HG03439 (cell line): ENCODE results near the gene PPP1CB.

ENCODE experiments used
- ATAC-seq: cut with Tn5 transposase; IDR thresholded peaks from one replicate; pipeline ENCODE4 v1.9.1; 2021; ENCODE audit warnings: mild to moderate bottlenecking, moderate library complexity; ENCODE audit not compliant: unreplicated experiment

The PPP1CB gene

GRCh38 chr2:28751252-28751955, at the start of gene PPP1CB:
Gene PPP1CB (plus strand): TSS chr2:28751830. CDS start chr2:28752125, 295 bp downstream.
- ATAC-seq, result peak; percentile 88

- ATAC-seq, result no peak
Observed at GRCh38 chr2:28702415-28702861, 49.2 kb upstream of the PPP1CB start.

- ATAC-seq, result no peak
Observed at GRCh38 chr2:28702878-28703277, 48.8 kb upstream of the PPP1CB start.

- ATAC-seq, result no peak
Observed at GRCh38 chr2:28704621-28705020, 47.0 kb upstream of the PPP1CB start.

- no peak for ATAC-seq
Observed at GRCh38 chr2:28705751-28706440, 45.7 kb upstream of the PPP1CB start.

- no peak for ATAC-seq
Observed at GRCh38 chr2:28707592-28707991, 44.0 kb upstream of the PPP1CB start.

GRCh38 chr2:28709101-28709500, 42.5 kb upstream of the PPP1CB start:
- ATAC-seq, result no peak

- no peak for ATAC-seq
Observed at GRCh38 chr2:28710545-28710944, 41.1 kb upstream of the PPP1CB start.

- no peak for ATAC-seq
Observed at GRCh38 chr2:28713577-28714298, 37.9 kb upstream of the PPP1CB start.

- ATAC-seq, result no peak
Observed at GRCh38 chr2:28716265-28716865, 35.3 kb upstream of the PPP1CB start.

GRCh38 chr2:28717339-28717758, 34.3 kb upstream of the PPP1CB start:
- ATAC-seq, result no peak

- ATAC-seq, result no peak
Observed at GRCh38 chr2:28720345-28720744, 31.3 kb upstream of the PPP1CB start.

GRCh38 chr2:28721601-28722191, 29.9 kb upstream of the PPP1CB start:
- ATAC-seq, result no peak

- ATAC-seq, result no peak
Observed at GRCh38 chr2:28725021-28725711, 26.5 kb upstream of the PPP1CB start.

- no peak for ATAC-seq
Observed at GRCh38 chr2:28726177-28726576, 25.5 kb upstream of the PPP1CB start.

- ATAC-seq, result no peak
Observed at GRCh38 chr2:28729698-28730097, 21.9 kb upstream of the PPP1CB start.

GRCh38 chr2:28730641-28731146, 20.9 kb upstream of the PPP1CB start:
- no peak for ATAC-seq

GRCh38 chr2:28735511-28735910, 16.1 kb upstream of the PPP1CB start:
- ATAC-seq, result no peak

GRCh38 chr2:28736034-28736433, 15.6 kb upstream of the PPP1CB start:
- ATAC-seq, result no peak

GRCh38 chr2:28737655-28738054, 14.0 kb upstream of the PPP1CB start:
- ATAC-seq, result no peak
